Nephron progenitor cell (in vitro differentiated cells): ENCODE measurements around the gene ALDOB.
A peak's percentile ranks its signal among the peaks of the same experiment; 100 is the strongest.

Experiments
- DNase-seq: peaks from one replicate; pipeline ENCODE4 v3.0.0; 2021
- H3K27ac Mint-ChIP-seq: 2 replicates; pipeline ENCODE4 v1.8.0; 2021; ENCODE audit warnings: mild to moderate bottlenecking, moderate library complexity, mixed read lengths
- H3K27me3 Mint-ChIP-seq: 2 replicates; pipeline ENCODE4 v1.8.0; 2021; ENCODE audit warnings: mild to moderate bottlenecking, low read depth, mixed read lengths; ENCODE audit not compliant: poor library complexity
- H3K36me3 Mint-ChIP-seq: 2 replicates; pipeline ENCODE4 v1.8.0; 2021; ENCODE audit warnings: low read depth, mixed read lengths
- H3K4me1 Mint-ChIP-seq: 2 replicates; pipeline ENCODE4 v1.8.0; 2021; ENCODE audit warnings: mixed read lengths
- H3K4me3 Mint-ChIP-seq: 2 replicates; pipeline ENCODE4 v1.8.0; 2021; ENCODE audit warnings: mild to moderate bottlenecking, moderate library complexity, mixed read lengths
- H3K9me3 Mint-ChIP-seq: 2 replicates; pipeline ENCODE4 v1.8.0; 2021; ENCODE audit warnings: mild to moderate bottlenecking, moderate library complexity, mixed read lengths
- TF ChIP-seq, protein P1 (sequence below): fragments of 200-600 bp; sonication (generic); IDR thresholded peaks from 2 replicates; pipeline ENCODE4 v1.5.0; 2021; ENCODE audit warnings: antibody characterized with exemption

ALDOB gene

DNA sequence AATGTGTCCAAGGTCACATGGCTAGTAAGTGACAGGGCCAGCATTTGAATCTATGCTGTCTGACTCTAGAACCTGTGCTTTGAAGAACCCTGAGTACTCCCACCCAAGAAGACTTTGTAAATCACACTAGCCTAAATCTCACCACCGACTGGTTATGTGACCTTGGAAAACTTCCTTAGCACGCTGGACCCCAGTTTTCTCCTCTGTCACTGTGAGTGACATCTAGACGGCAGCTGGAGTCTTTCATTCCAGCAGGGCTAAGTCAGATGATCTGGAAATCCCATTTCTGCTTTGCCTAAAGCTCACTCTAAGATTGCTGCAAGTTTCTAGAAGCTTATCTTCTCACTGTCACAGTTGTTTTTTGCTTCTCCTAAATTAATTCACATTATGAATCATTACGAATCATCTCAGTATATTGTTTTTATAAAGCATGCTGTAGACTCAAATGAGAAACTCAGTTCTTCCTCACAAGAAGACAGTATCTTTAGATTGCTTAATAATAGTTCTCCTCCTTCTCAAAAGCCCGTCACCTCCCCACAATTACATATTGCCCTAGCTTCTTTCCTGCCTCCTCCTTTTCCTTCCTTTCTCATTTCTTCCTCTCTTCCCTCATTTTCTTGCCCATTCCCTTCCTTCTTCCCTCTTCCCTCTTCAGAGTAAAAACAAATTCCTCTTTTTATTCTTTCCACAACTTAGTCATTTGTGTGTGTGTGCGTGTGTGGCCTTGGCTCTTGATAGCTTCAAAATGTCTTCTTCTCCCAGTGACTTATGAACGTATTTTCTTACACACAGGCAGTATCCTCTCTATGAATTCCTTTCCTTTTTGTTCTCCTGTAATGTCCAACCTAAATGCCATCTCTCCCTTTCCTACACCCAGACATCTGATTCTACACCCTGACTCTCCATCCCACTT, 16.8 kb downstream of the ALDOB start:
- Mint-ChIP-seq H3K27me3 (peaks cover 3% of the 10 kb centered on the region), H3K27ac (peak overlapping the region; percentile 18)

DNA sequence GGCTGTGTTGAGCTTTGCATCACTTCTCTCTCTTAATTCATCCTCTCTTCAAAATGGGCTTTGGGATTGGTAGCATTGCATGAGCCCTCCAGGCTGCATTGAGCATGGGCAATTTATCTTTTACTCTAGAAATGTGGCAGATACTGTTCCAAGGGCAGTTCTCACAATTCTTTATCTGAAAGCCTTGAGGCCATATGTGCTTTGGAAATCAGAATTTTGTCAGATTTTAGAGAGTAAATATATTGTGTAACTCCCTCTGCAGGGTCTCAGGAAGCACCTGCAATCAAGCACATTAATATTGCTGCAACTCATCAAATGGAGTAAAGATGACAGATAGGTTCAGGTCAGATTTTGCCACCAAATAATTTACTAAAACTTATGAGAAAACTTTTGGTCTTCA, 17.6 kb downstream of the ALDOB start:
- no peak for DNase-seq
- H3K27me3 Mint-ChIP-seq, result no peaks in the 10 kb centered on the region
- H3K9me3 Mint-ChIP-seq, result peaks cover 35% of the 10 kb centered on the region
- no peak overlapping the region for H3K27ac Mint-ChIP-seq
- H3K4me1 Mint-ChIP-seq, result no peaks in the 10 kb centered on the region
- TF ChIP-seq, protein P1, sequence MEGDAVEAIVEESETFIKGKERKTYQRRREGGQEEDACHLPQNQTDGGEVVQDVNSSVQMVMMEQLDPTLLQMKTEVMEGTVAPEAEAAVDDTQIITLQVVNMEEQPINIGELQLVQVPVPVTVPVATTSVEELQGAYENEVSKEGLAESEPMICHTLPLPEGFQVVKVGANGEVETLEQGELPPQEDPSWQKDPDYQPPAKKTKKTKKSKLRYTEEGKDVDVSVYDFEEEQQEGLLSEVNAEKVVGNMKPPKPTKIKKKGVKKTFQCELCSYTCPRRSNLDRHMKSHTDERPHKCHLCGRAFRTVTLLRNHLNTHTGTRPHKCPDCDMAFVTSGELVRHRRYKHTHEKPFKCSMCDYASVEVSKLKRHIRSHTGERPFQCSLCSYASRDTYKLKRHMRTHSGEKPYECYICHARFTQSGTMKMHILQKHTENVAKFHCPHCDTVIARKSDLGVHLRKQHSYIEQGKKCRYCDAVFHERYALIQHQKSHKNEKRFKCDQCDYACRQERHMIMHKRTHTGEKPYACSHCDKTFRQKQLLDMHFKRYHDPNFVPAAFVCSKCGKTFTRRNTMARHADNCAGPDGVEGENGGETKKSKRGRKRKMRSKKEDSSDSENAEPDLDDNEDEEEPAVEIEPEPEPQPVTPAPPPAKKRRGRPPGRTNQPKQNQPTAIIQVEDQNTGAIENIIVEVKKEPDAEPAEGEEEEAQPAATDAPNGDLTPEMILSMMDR, result no peak
- no peak overlapping the region for H3K4me3 Mint-ChIP-seq
- H3K36me3 Mint-ChIP-seq, result peaks cover 38% of the 10 kb centered on the region

More for the DNA sequence above, 16.8 kb downstream of the ALDOB start:
- peaks cover 28% of the 10 kb centered on the region for H3K9me3 Mint-ChIP-seq
- no peak for DNase-seq
- no peak overlapping the region for H3K4me3 Mint-ChIP-seq
- H3K36me3 Mint-ChIP-seq, result peaks cover 30% of the 10 kb centered on the region
- H3K4me1 Mint-ChIP-seq, result no peaks in the 10 kb centered on the region
- TF ChIP-seq, protein P1, result no peak

DNA sequence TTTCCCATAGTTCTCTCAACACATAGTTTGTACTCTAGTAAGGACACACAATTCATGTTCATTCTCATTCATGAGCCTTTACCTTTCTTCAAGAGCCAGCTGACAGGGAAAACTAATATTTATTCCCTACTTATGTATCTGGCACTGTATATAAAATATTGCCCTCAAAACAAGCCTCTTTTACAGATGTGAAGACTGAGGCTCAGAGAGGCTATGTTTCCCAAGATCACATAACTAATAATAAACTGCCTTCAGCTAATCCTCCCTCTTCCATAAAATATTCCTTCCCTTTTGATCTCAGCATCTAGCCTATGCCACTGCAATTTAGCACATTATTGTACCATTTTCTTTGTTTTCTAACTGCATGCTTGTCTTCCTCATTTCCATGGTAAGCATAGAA, 18.2 kb downstream of the ALDOB start:
- H3K4me3 Mint-ChIP-seq, result no peak overlapping the region
- peaks cover 41% of the 10 kb centered on the region for H3K9me3 Mint-ChIP-seq
- H3K27ac Mint-ChIP-seq, result no peak overlapping the region
- H3K4me1 Mint-ChIP-seq, result no peaks in the 10 kb centered on the region
- H3K27me3 Mint-ChIP-seq, result no peaks in the 10 kb centered on the region
- peaks cover 44% of the 10 kb centered on the region for H3K36me3 Mint-ChIP-seq
- DNase-seq, result no peak
- TF ChIP-seq, protein P1, result no peak

DNA sequence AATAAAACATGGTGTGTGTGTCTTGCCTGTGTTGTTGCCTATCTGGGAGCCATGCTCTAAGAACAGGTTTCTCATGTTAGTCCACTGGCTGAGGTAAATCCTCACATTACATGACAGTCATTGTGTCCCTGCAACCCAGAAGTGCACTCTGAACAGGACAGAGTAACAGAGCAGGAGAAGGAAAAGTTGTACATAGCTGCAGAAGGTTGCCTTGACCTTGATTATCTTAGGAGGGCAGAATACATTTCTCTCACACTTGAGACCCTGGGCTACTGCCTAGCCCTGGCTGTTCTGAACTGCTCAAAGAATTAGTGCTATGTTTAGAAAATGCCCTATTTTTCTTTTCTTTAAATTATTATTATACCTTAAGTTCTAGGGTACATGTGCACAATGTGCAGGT, 20.0 kb downstream of the ALDOB start:
- Mint-ChIP-seq H3K4me3 (no peak overlapping the region), H3K27me3 (no peaks in the 10 kb centered on the region), H3K9me3 (peaks cover 58% of the 10 kb centered on the region), H3K27ac (no peak overlapping the region), H3K36me3 (peaks cover 62% of the 10 kb centered on the region), H3K4me1 (no peaks in the 10 kb centered on the region)
- DNase-seq, result no peak
- TF ChIP-seq, protein P1, result no peak

DNA sequence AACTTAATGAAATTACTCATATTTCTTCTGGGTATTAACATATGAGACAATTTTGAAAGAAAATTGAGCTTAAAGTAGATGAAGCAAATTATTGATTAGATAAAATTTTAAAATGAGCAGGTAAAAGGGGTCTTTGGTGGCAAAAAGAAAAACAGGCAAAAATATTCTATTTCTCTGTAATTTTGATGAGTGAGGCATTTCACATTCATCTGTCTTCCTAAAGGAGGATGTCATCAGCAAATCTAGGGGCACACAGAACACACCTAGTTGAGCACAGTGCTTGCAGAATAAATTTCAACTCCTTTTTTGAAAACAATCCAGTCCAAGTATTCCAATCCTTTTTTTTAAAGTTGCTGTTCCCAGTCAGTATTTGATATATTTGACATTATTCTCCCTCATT, 20.7 kb downstream of the ALDOB start:
- no peak overlapping the region for H3K4me3 Mint-ChIP-seq
- no peak overlapping the region for H3K27ac Mint-ChIP-seq
- no peaks in the 10 kb centered on the region for H3K4me1 Mint-ChIP-seq
- H3K27me3 Mint-ChIP-seq, result no peaks in the 10 kb centered on the region
- peaks cover 69% of the 10 kb centered on the region for H3K36me3 Mint-ChIP-seq
- TF ChIP-seq, protein P1, result no peak
- no peak for DNase-seq
- H3K9me3 Mint-ChIP-seq, result peaks cover 66% of the 10 kb centered on the region

DNA sequence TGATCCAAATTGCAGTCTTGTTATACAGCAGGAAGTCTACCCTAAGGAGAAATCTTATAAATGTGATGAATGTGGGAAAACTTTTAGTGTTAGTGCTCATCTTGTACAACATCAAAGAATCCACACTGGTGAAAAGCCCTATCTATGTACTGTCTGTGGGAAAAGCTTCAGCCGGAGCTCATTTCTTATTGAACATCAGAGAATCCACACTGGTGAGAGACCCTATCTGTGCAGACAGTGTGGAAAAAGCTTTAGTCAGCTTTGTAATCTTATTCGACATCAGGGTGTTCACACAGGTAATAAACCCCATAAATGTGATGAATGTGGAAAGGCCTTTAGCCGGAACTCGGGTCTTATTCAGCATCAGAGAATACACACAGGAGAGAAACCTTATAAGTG, 26.5 kb downstream of the ALDOB start:
- Mint-ChIP-seq H3K4me3 (no peak overlapping the region), H3K36me3 (peaks cover 100% of the 10 kb centered on the region), H3K9me3 (peaks cover 99% of the 10 kb centered on the region), H3K27me3 (peaks cover 5% of the 10 kb centered on the region), H3K4me1 (no peaks in the 10 kb centered on the region), H3K27ac (no peak overlapping the region)
- TF ChIP-seq, protein P1, result no peak
- DNase-seq, result no peak
